ENCODE results near the gene ZSCAN31. TPM values are rescaled to one million over a fixed set of nuclear protein-coding genes. Genes with fewer than 3 reads are reported as not detected.

Gene ZSCAN31
- total and polyA plus RNA-seq, 9 of the 15 experiments (the other 6 are each of a cell fraction or from before 2014, with no cell fraction given) = 3.9 to 12.1 (median 7.0) TPM

DNA sequence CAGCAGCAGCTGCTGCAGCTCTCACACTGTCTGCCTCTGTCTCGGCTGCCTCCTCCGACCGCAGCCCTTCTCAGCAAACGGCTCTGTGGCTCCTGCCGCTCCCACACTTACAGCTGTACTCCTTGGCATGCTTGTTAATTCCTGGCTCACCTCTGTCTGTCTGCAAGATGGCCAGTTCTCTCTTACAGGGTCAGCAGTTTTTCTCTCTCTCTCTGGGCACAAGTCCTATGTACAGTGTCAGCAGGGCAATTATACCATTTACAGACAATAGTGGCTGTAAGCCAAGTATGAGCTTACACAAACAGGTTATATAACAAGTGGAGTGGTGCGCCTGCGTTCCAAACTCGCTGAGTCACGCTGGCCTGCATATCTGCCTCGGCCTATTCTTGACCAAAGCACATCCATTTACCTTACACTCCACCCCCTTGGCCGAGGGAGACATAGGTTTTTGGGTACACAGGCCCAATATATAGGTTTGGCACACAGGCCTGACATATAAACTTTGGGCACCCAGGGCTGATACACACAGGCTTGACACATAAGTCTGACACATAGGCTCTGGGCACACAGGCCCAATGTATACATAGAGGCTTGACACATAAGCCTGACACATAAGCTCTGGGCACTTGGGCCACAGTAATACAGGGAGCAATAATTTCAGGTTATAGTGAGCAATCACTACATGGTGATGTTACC, 18.2 kb upstream of the ZSCAN31 start:
- ATAC-seq (peak; percentile 43), FAIRE-seq (peak; percentile 76), DNase-seq (ENCODE audit: extremely low read depth in 1 of 4, low spot score in 3 of 4) (peak; percentile 39 to 93 (median 56))
- H3K4me1 ChIP-seq (replicated peaks in 1 of 2; ENCODE audit: control insufficient read depth in 2 of 2, insufficient read depth in 2 of 2, low read length in 2 of 2) = peaks cover 41 to 49% of the 10 kb centered on the region in 2 experiments
- H3K79me2 ChIP-seq (ENCODE audit: control insufficient read depth, insufficient read depth, low read length) = peaks cover 81% of the 10 kb centered on the region
- peak overlapping the region; percentile 10; the same call in 1 of the 2 replicates for H3K4me3 ChIP-seq
- WGBS (ENCODE audit: insufficient coverage, low coverage, missing lambda C conversion rate) = 6% methylated on average over 11 of the region's 11 CpGs
- ChIA-PET POLR2A (interaction anchor here (0.6 to 5.3 kb wide), 11 partner anchors 9 to 458 kb away, joined by 3 to 80 read pairs (median 4); partner anchors contain the start of genes ZSCAN26 and ZSCAN31), CTCF (ENCODE audit: low intra/inter-chr PET ratio) (no interaction called here)
- no peaks in the 10 kb centered on the region for H3K9me1 ChIP-seq (ENCODE audit: control insufficient read depth, insufficient read depth, low read length)
- intact Hi-C loops (cut with micrococcal nuclease) (loop anchor here (1.0 to 10.0 kb wide), 5 partner anchors 18 to 519 kb away; partner anchors contain the start of genes ZSCAN26 and ZSCAN31), in situ Hi-C loops (cut with MboI) (no loop called here)
- H2AFZ ChIP-seq (ENCODE audit: low read depth, low read length) = peak overlapping the region; percentile 6
- H3K27ac ChIP-seq (ENCODE audit: extremely low read depth, low read depth, low read length) = peak overlapping the region; percentile 76
- peak overlapping the region; percentile 95 for H3K4me2 ChIP-seq (ENCODE audit: insufficient read depth, low read length)
- H3K9ac ChIP-seq (ENCODE audit: insufficient read depth in 1 of 2, low read depth in 2 of 2, low read length in 2 of 2) = peak overlapping the region; percentile 57 to 90
- no peaks in the 10 kb centered on the region; the same call in 1 of the 2 replicates for H3K9me3 ChIP-seq (replicated peaks; ENCODE audit: control insufficient read depth, insufficient read depth, low read depth, low read length)
- no peaks in the 10 kb centered on the region; a peak in 1 of 5 replicates for H3K27me3 ChIP-seq (ENCODE audit: control insufficient read depth in 2 of 2, insufficient read depth in 2 of 2, low read length in 2 of 2)
- no peaks in the 10 kb centered on the region for H4K20me1 ChIP-seq (replicated peaks; ENCODE audit: control insufficient read depth, insufficient read depth, low read length)
- H3K36me3 ChIP-seq (ENCODE audit: control insufficient read depth, insufficient read depth, low read length) = peaks cover 12% of the 10 kb centered on the region
- no TSS peak for BruUV-seq (replicated peaks)
- TF ChIP-seq TRIM28 (IDR thresholded peaks at IDR 0.05) (peak; percentile 21; the same call in 1 of the 2 replicates), ZNF24 (IDR thresholded peaks at IDR 0.05) (no peak), FOXP1 (CRISPR knock-in tag; IDR thresholded peaks at IDR 0.05) (0 out of 2 replicates have a peak, but pooled peaks have one; percentile 65), ZKSCAN8 (CRISPR knock-in tag; IDR thresholded peaks at IDR 0.05) (peak; percentile 97), TRIM24 (IDR thresholded peaks at IDR 0.05) (peak; percentile 66 to 76; a peak in 3 of 4 replicates), ELF4 (CRISPR knock-in tag; IDR thresholded peaks at IDR 0.05) (peak; percentile 99), NFATC3 (IDR thresholded peaks at IDR 0.05) (no peak), ZNF785 (CRISPR knock-in tag; IDR thresholded peaks at IDR 0.05) (0 out of 2 replicates have a peak, but pooled peaks have one; percentile 79), ZC3H8 (IDR thresholded peaks at IDR 0.05) (no peak)
- TF ChIP-seq, protein P1, sequence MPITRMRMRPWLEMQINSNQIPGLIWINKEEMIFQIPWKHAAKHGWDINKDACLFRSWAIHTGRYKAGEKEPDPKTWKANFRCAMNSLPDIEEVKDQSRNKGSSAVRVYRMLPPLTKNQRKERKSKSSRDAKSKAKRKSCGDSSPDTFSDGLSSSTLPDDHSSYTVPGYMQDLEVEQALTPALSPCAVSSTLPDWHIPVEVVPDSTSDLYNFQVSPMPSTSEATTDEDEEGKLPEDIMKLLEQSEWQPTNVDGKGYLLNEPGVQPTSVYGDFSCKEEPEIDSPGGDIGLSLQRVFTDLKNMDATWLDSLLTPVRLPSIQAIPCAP (CRISPR knock-in tag; IDR thresholded peaks at IDR 0.05; ENCODE audit: borderline replicate concordance) = no peak
- TF ChIP-seq, protein P2, sequence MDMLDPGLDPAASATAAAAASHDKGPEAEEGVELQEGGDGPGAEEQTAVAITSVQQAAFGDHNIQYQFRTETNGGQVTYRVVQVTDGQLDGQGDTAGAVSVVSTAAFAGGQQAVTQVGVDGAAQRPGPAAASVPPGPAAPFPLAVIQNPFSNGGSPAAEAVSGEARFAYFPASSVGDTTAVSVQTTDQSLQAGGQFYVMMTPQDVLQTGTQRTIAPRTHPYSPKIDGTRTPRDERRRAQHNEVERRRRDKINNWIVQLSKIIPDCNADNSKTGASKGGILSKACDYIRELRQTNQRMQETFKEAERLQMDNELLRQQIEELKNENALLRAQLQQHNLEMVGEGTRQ (CRISPR knock-in tag; IDR thresholded peaks at IDR 0.05) = no peak
- TF ChIP-seq, protein P3, sequence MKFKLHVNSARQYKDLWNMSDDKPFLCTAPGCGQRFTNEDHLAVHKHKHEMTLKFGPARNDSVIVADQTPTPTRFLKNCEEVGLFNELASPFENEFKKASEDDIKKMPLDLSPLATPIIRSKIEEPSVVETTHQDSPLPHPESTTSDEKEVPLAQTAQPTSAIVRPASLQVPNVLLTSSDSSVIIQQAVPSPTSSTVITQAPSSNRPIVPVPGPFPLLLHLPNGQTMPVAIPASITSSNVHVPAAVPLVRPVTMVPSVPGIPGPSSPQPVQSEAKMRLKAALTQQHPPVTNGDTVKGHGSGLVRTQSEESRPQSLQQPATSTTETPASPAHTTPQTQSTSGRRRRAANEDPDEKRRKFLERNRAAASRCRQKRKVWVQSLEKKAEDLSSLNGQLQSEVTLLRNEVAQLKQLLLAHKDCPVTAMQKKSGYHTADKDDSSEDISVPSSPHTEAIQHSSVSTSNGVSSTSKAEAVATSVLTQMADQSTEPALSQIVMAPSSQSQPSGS (CRISPR knock-in tag; IDR thresholded peaks at IDR 0.05) = no peak
- TF ChIP-seq, protein P4, sequence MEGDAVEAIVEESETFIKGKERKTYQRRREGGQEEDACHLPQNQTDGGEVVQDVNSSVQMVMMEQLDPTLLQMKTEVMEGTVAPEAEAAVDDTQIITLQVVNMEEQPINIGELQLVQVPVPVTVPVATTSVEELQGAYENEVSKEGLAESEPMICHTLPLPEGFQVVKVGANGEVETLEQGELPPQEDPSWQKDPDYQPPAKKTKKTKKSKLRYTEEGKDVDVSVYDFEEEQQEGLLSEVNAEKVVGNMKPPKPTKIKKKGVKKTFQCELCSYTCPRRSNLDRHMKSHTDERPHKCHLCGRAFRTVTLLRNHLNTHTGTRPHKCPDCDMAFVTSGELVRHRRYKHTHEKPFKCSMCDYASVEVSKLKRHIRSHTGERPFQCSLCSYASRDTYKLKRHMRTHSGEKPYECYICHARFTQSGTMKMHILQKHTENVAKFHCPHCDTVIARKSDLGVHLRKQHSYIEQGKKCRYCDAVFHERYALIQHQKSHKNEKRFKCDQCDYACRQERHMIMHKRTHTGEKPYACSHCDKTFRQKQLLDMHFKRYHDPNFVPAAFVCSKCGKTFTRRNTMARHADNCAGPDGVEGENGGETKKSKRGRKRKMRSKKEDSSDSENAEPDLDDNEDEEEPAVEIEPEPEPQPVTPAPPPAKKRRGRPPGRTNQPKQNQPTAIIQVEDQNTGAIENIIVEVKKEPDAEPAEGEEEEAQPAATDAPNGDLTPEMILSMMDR (IDR thresholded peaks at IDR 0.05 in 2 of 3, conservative IDR thresholded peaks at IDR 0.05 in 1 of 3; ENCODE audit: insufficient read depth in 2 of 3, low read depth in 1 of 3, low read length in 3 of 3) = no peak

Measured in K562 (cell line).